ENCODE results near the gene RCHY1. TPM values are rescaled to one million over a fixed set of nuclear protein-coding genes. Genes with fewer than 3 reads are reported as not detected.
"Not testable (repeated sequence)": the region's sequence is repeated elsewhere in the genome, so short reads cannot be mapped to it uniquely, and the experiment has no call there.

RCHY1 gene
- 48.9 TPM for total RNA-seq
- long read RNA-seq, full-length matches to known transcripts: 26 of 27 reads
- long read RNA-seq, partial matches to known transcripts: 0 of 27 reads
- long read RNA-seq, other reads (novel, unspliced or antisense): 1 of 27 reads

- intact Hi-C loops (cut with DNase I): loop anchor here (5.0 kb wide), 1 partner anchor 158 kb away; the partner anchor contains the start of gene G3BP2
- ATAC-seq (peak; percentile 98), DNase-seq (ENCODE audit: missing footprints) (peak; percentile 98)
Observed at GRCh38 chr4:75514131-75514948, at the start of gene RCHY1, which contains the start of gene THAP6. Gene RCHY1 (minus strand): TSS chr4:75514403. CDS start chr4:75514286, 117 bp downstream. Gene THAP6 (plus strand): TSS chr4:75514473. CDS start chr4:75515453, 980 bp downstream.

GRCh38 chr4:75561789-75562188 is 47.6 kb upstream of the RCHY1 start:
- DNase-seq (ENCODE audit: missing footprints): no peak
- intact Hi-C loops (cut with DNase I): no loop called here
- ATAC-seq: no peak

- intact Hi-C loops (cut with DNase I): no loop called here
Observed at GRCh38 chr4:75557696-75558095, 43.5 kb upstream of the RCHY1 start.

GRCh38 chr4:75555294-75556164 is 41.3 kb upstream of the RCHY1 start, which contains the start of gene ODAPH:
Gene ODAPH (plus strand): TSS chr4:75556066. CDS start chr4:75556083, 17 bp downstream.
- intact Hi-C loops (cut with DNase I): no loop called here
- DNase-seq (ENCODE audit: missing footprints) (no peak), ATAC-seq (no peak)

More at GRCh38 chr4:75557696-75558095, 43.5 kb upstream of the RCHY1 start:
- no peak for ATAC-seq
- DNase-seq (ENCODE audit: missing footprints): no peak

GRCh38 chr4:75552452-75552851 is 38.2 kb upstream of the RCHY1 start:
- no peak for DNase-seq (ENCODE audit: missing footprints)

GRCh38 chr4:75549019-75549418 is 34.8 kb upstream of the RCHY1 start:
- ATAC-seq: no peak
- intact Hi-C loops (cut with DNase I): no loop called here

More at GRCh38 chr4:75552452-75552851, 38.2 kb upstream of the RCHY1 start:
- ATAC-seq: no peak
- intact Hi-C loops (cut with DNase I): no loop called here

GRCh38 chr4:75547647-75548387 is 33.6 kb upstream of the RCHY1 start:
- ATAC-seq: no peak
- intact Hi-C loops (cut with DNase I): no loop called here
- DNase-seq (ENCODE audit: missing footprints): peak; percentile 79

More at GRCh38 chr4:75549019-75549418, 34.8 kb upstream of the RCHY1 start:
- DNase-seq (ENCODE audit: missing footprints): no peak

GRCh38 chr4:75545526-75545925 is 31.3 kb upstream of the RCHY1 start:
- DNase-seq (ENCODE audit: missing footprints): no peak
- intact Hi-C loops (cut with DNase I): no loop called here
- ATAC-seq: no peak

GRCh38 chr4:75544870-75545269 is 30.7 kb upstream of the RCHY1 start:
- ATAC-seq: no peak
- intact Hi-C loops (cut with DNase I): no loop called here
- no peak for DNase-seq (ENCODE audit: missing footprints)

- intact Hi-C loops (cut with DNase I): not testable (repeated sequence)
Observed at GRCh38 chr4:75544220-75544619, 30.0 kb upstream of the RCHY1 start.

GRCh38 chr4:75542824-75543223 is 28.6 kb upstream of the RCHY1 start:
- intact Hi-C loops (cut with DNase I): no loop called here

More at GRCh38 chr4:75544220-75544619, 30.0 kb upstream of the RCHY1 start:
- not testable (repeated sequence) for DNase-seq (ENCODE audit: missing footprints); ATAC-seq

GRCh38 chr4:75537308-75537707 is 23.1 kb upstream of the RCHY1 start:
- DNase-seq (ENCODE audit: missing footprints); ATAC-seq; intact Hi-C loops (cut with DNase I): not testable (repeated sequence)

More at GRCh38 chr4:75542824-75543223, 28.6 kb upstream of the RCHY1 start:
- no peak for ATAC-seq
- DNase-seq (ENCODE audit: missing footprints): no peak

GRCh38 chr4:75533926-75534325 is 19.7 kb upstream of the RCHY1 start:
- intact Hi-C loops (cut with DNase I); DNase-seq (ENCODE audit: missing footprints); ATAC-seq: not testable (repeated sequence)

GRCh38 chr4:75533339-75533887 is 19.2 kb upstream of the RCHY1 start:
- ATAC-seq; DNase-seq (ENCODE audit: missing footprints); intact Hi-C loops (cut with DNase I): not testable (repeated sequence)

- DNase-seq (ENCODE audit: missing footprints); ATAC-seq; intact Hi-C loops (cut with DNase I): not testable (repeated sequence)
Observed at GRCh38 chr4:75531536-75532143, 17.4 kb upstream of the RCHY1 start.

- intact Hi-C loops (cut with DNase I): no loop called here
- no peak for DNase-seq (ENCODE audit: missing footprints)
- peak; percentile 60 for ATAC-seq
Observed at GRCh38 chr4:75530556-75531322, 16.5 kb upstream of the RCHY1 start.

- DNase-seq (ENCODE audit: missing footprints): no peak
- intact Hi-C loops (cut with DNase I): no loop called here
- ATAC-seq: no peak
Observed at GRCh38 chr4:75527482-75527881, 13.3 kb upstream of the RCHY1 start.
